HG03442 (cell line): ENCODE data around the gene GTF3C1.
"Not testable (repeated sequence)": the region's sequence is repeated elsewhere in the genome, so short reads cannot be mapped to it uniquely, and the experiment has no call there.

Source experiments
- ATAC-seq: cut with Tn5 transposase; IDR thresholded peaks from one replicate; pipeline ENCODE4 v1.9.1; 2021; ENCODE audit warnings: mild to moderate bottlenecking, moderate library complexity; ENCODE audit not compliant: unreplicated experiment

Gene GTF3C1

DNA sequence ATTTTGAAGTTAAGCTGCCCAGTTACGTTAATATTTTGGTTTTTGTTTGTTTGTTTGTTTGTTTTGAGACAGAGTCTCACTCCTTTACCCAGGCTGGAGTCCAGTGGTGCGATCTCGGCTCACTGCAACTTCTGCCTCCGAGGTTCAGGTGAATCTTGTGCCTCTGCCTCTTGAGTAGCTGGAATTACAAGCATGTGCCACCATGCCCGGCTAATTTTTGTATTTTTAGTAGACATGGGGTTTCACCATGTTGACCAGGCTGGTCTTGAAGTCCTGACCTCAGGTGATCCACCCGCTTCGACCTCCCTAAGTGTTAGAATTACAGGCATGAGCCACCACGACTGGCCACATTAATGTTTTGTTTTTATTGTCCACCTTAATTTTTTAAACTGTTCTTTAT, 21.3 kb upstream of the GTF3C1 start:
- ATAC-seq: not testable (repeated sequence)

GRCh38 chr16:27568077-27568476, 18.4 kb upstream of the GTF3C1 start:
- no peak for ATAC-seq

DNA sequence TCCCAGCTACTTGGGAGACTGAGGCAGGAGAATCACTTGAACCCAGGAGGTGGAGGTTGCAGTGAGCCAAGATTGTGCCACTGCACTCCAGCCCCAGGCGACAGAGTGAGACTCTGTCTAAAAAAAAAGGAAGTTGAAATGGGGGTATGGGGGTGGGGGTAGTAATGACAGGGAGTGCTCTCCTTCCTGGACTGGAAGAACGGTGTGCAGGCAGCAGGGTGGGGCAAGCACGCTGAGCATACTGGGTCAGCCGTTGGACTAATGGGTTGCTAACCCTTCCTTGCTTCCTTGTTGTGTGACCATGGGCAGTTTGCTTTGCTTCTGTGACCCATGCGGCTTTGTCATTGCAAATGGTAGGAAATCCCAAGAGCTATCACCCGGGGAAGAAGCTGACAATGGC, 16.7 kb upstream of the GTF3C1 start:
- no peak for ATAC-seq

- no peak for ATAC-seq
Measured at GRCh38 chr16:27564224-27564623, 14.5 kb upstream of the GTF3C1 start.

- ATAC-seq: no peak
Measured at GRCh38 chr16:27561216-27561615, 11.5 kb upstream of the GTF3C1 start.

DNA sequence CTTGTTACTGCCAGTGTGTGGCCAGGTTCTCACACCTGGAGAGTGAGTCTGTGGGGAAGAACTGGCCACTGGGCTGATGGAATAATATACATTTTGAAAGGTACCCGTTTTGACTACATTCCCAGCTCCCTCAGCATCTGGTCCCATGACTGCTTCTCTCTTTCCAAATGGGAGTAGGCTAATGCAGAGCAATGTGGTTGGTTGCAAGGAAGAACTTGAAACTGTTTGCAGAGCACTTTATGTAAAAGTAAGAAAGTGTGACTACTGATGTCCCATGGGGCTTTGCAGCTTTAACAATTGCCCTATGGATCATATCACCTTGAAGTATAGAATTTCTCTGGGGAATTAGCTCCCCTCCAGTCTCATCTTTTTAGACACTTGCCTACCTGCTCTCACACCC, 9.2 kb upstream of the GTF3C1 start:
- no peak for ATAC-seq

DNA sequence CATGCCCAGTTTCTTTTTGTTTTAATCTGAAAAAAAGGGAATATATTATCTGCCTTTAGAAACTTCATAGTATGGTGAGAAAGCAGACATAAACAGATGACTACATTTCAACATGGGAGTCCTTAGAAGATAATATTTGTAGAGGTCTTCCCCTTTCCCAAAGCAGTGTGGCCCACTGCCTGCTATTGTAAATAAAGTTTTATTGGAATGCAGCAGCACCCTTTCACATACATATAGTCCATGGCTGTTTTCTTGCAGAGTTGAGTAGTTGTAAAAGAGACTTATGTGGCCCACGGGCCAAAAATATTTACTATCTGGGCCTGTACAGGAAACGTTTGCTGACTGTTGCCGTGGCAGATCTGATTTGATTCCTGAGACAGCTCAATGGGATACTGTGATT, 8.7 kb upstream of the GTF3C1 start:
- no peak for ATAC-seq

GRCh38 chr16:27556471-27556870, 6.8 kb upstream of the GTF3C1 start:
- no peak for ATAC-seq

DNA sequence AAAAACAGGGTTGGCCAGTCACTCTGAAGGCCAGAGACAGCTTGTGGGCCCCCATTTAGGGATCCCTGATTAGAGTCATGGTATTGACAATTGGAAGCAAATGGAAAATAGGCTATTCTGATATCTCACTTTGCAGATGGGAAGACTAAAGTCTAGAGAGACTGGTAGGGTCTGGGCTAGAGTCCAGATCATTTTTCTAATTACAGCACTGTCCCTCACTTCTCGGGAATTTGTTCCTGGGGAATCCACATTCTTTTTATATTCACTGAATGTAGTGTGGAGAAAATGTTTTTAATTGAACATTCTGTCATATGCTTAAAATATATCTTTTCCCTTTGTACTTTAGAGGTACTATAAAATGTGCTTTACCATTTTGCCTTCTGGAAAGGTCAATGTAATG, 1.3 kb upstream of the GTF3C1 start:
- ATAC-seq: no peak

GRCh38 chr16:27550582-27550920, 838 bp upstream of the GTF3C1 start:
- ATAC-seq: no peak

- peak; percentile 23 for ATAC-seq
Measured at GRCh38 chr16:27549464-27549745, 308 bp downstream of the GTF3C1 start.

- no peak for ATAC-seq
Measured at GRCh38 chr16:27547851-27548250, 1.9 kb downstream of the GTF3C1 start.

- no peak for ATAC-seq
Measured at GRCh38 chr16:27547134-27547533, 2.6 kb downstream of the GTF3C1 start.

- no peak for ATAC-seq
Measured at GRCh38 chr16:27544671-27545070, 5.0 kb downstream of the GTF3C1 start.

DNA sequence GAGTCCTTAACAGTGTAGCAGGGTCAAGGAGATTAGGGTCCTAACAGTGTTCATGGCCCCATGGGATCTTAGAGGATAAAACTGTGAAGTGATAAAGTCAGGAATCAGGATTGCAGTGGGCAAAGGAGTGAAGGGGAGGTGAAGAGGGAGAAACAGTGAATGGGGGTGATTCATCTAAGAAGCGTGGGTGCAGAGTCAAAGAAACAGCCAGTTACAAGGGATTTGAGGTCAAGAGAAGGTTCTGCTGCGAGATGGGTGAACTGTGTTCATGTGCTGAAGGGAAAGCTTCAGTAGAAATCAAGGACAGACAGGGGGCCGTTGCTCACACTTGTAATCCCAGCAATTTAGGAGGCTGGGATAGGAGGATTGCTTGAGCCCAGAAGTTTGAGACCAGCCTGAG, 5.9 kb downstream of the GTF3C1 start:
- no peak for ATAC-seq

DNA sequence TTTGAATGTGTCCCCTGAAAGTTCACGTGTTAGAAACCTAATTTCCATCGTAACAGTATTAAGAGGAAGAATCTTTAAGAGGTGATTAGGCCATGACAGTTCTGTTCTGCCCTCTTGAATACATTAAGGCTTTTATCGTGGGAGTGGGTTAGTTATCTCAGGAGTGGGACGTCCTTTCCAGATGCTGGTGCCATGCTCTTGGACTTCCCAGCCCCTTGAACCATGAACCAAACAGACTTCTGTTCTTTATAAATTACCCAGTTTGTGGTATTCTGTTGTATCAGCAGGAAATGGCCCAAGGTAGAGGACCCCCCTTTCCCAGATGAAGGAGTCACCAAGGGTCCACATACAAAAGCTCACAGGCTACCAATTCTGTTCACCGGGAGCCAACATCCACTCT, 10.1 kb downstream of the GTF3C1 start:
- no peak for ATAC-seq

DNA sequence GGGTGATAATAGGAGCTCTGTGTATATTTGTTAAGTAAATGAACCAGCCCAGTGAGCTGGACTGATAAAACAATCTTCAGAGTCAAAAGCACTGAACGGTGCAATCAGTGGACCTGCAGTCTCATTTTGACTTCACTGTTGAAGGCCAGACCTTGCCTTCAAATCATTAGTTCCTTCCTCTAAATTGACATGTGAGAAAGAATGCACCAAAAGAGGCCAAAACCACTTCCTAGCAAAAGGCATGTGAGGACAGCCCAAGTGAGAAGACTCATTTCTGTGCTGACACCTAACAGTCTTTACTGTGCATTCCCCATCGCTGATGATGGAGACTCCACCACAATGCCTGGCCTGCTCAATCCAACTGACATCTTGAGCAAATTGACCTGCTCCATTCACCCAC, 10.6 kb downstream of the GTF3C1 start:
- ATAC-seq: no peak

- no peak for ATAC-seq
Measured at GRCh38 chr16:27538528-27538927, 11.2 kb downstream of the GTF3C1 start.

GRCh38 chr16:27534256-27534655, 15.5 kb downstream of the GTF3C1 start:
- ATAC-seq: no peak

DNA sequence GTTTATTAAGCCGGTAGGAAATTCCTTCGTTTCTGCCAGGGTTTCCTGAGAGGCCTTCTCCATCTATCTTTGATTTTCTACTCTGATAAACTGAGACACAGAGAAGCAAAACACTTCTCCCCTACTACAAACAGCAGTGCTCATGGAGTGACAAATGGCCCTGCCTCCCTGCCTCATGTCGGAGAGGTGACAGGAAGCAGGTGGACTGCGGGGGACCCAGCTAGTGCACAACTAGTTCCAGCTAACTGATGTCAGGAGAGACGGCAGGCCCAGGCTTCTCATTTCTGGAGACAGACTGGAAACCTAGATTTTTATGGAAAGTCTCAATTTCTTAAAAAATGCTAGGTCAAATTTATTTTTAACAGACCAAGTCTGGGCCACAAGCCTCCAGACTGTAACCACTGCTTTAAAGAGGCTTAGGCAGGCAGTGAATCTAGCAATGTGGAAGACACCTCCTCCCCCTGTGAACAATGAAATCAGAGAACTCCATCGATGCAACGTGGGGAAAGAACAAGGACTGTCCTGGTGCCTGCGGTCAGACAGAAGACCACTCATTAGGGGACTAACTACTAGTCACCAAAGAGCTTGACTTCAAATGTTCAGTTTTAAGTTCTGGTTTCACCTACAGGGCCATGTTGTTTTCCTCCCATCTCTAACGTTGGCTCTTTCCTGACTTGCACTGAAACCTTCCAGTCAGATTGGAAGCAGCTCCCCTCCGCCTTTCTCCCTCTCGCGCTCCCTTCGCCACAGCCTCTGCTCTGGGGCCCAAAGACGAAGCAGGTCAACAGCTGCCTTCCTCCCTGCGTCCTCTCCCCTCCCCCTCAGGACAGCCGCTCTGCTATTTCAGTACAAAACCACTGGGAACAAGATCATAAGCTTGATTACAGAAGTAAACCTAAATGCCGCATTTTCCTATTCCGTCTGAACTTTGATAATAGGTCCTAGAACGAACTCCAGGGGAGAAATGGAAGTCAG, 17.6 kb downstream of the GTF3C1 start:
- no peak for ATAC-seq

- ATAC-seq: no peak
Measured at GRCh38 chr16:27531186-27531585, 18.5 kb downstream of the GTF3C1 start.

DNA sequence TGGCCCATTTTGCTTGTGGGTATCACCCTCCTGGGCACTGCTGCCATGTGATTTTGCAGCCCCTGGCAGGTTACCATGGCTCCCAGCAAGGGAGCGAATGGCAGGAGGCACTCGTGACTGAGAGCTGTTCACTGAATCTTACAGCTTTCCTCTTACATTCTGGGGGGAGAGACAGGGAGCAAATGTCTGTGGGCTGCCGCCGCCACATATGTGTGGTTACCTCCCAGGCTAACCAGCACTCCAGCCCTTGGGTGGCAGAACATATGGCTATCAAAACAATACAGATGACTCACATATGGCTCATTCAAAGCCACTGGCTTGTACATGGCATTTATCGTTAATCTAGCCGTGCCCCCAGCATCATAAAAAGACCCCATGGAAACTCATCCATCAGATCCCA, 19.8 kb downstream of the GTF3C1 start:
- no peak for ATAC-seq

DNA sequence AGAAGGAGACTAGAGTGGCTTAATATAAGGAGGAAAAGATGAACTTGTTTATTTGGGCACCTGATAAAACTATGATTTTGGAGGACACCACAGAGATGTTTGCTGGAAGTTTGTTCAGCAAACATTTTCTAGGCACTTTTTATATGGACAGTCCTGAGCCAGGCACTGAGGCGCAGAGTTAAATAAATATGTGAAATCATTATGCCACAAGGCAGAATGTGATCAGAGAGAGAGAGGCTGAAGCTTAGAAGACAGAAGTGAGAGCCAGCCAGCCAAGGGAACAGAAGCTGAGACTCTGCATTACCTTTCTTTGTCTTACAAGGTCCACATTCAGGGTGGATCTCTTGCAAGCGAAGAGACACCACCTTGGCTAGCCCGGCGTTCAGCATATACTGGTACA, 21.4 kb downstream of the GTF3C1 start:
- ATAC-seq: no peak
